Stomach (tissue), 4 donors: ENCODE data around the gene LTB4R.
"Not testable (repeated sequence)": the region's sequence is repeated elsewhere in the genome, so short reads cannot be mapped to it uniquely, and the experiment has no call there.

Experiments used
- EP300 ChIP-seq: sonication (generic); formaldehyde crosslinking; IDR thresholded peaks from one replicate; pipeline ENCODE4 v1.6.1; 2017; ENCODE audit warnings: antibody characterized with exemption
- POLR2A ChIP-seq, 4 donors: fragments of 450-650 bp; IDR thresholded peaks; one replicate each; pipeline ENCODE4 v1.6.1; 2016; ENCODE audit warnings: antibody characterized with exemption in 4 of 4, control low read depth in 2 of 4, mild to moderate bottlenecking in 1 of 4, moderate library complexity in 1 of 4
- POLR2AphosphoS5 ChIP-seq, 3 donors: sonication (generic); formaldehyde crosslinking; IDR thresholded peaks; one replicate each; pipeline ENCODE4 v1.6.1; 2016; ENCODE audit warnings: antibody characterized with exemption in 3 of 3
- TF ChIP-seq, protein P1 (sequence below), 7 experiments: fragments of 450-650 bp in 4 of 7; fragments of 200-600 bp in 3 of 7; sonication (generic) in 3 of 7; IDR thresholded peaks; one replicate each; pipeline ENCODE4 v1.5.1; 2016 to 2019; ENCODE audit warnings: antibody characterized with exemption in 7 of 7, control low read depth in 2 of 7, mild to moderate bottlenecking in 1 of 7

DNA sequence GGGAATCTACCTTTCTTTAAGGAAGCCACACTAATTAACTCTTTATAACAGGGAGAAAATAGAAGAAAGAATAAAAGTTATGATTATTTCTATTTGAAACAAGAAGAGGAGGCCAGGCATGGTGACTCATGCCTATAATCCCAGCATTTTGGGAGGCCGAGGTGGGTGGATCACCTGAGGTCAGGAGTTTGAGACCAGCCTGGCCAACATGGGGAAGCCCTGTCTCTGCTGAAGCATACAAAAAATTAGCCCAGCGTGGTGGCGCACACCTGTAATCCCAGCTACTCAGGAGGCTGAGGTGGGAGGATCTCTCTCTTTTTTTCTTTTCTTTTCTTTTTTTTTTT lies 43.2 kb downstream of the LTB4R start:
- TF ChIP-seq, protein P1, sequence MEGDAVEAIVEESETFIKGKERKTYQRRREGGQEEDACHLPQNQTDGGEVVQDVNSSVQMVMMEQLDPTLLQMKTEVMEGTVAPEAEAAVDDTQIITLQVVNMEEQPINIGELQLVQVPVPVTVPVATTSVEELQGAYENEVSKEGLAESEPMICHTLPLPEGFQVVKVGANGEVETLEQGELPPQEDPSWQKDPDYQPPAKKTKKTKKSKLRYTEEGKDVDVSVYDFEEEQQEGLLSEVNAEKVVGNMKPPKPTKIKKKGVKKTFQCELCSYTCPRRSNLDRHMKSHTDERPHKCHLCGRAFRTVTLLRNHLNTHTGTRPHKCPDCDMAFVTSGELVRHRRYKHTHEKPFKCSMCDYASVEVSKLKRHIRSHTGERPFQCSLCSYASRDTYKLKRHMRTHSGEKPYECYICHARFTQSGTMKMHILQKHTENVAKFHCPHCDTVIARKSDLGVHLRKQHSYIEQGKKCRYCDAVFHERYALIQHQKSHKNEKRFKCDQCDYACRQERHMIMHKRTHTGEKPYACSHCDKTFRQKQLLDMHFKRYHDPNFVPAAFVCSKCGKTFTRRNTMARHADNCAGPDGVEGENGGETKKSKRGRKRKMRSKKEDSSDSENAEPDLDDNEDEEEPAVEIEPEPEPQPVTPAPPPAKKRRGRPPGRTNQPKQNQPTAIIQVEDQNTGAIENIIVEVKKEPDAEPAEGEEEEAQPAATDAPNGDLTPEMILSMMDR (IDR thresholded peaks at IDR 0.05) = not testable (repeated sequence)
- TF ChIP-seq POLR2A (IDR thresholded peaks at IDR 0.05); EP300; POLR2AphosphoS5 (IDR thresholded peaks at IDR 0.05): not testable (repeated sequence)
